Esophagus squamous epithelium (tissue), 4 donors: ENCODE data around the gene GCDH.
"Not testable (repeated sequence)": the region's sequence is repeated elsewhere in the genome, so short reads cannot be mapped to it uniquely, and the experiment has no call there.

ENCODE experiments used
- POLR2A ChIP-seq, 4 donors: fragments of 450-650 bp; IDR thresholded peaks; one replicate each; pipeline ENCODE4 v1.6.1; 2017; ENCODE audit warnings: antibody characterized with exemption in 4 of 4, mild to moderate bottlenecking in 4 of 4, moderate library complexity in 3 of 4
- TF ChIP-seq, protein P1 (sequence below), 6 experiments: fragments of 450-650 bp in 4 of 6; fragments of 200-600 bp in 2 of 6; sonication (generic) in 2 of 6; IDR thresholded peaks; one replicate each; pipeline ENCODE4 v1.5.1; 2016 to 2019; ENCODE audit warnings: antibody characterized with exemption in 6 of 6, mild to moderate bottlenecking in 4 of 6, moderate library complexity in 4 of 6

DNA sequence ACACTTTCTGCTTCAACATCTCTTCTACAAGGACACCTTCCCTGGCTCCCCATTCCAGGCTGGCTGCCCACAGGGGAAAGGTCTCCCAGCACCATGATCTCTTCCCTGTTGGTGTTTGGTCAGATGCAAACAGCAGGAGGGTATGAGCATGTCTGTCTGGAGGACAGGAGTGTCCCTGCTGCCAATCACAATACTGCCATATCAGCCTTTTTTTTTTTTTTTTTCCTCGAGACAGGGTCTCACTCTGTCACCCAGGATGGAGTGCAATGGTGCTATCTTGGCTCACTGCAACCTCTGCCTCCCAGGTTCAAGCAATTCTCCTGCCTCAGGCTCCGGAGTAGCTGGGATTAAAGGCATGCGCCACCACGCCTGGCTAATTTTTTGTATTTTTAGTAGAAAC lies 24.9 kb downstream of the GCDH start:
- TF ChIP-seq, protein P1, sequence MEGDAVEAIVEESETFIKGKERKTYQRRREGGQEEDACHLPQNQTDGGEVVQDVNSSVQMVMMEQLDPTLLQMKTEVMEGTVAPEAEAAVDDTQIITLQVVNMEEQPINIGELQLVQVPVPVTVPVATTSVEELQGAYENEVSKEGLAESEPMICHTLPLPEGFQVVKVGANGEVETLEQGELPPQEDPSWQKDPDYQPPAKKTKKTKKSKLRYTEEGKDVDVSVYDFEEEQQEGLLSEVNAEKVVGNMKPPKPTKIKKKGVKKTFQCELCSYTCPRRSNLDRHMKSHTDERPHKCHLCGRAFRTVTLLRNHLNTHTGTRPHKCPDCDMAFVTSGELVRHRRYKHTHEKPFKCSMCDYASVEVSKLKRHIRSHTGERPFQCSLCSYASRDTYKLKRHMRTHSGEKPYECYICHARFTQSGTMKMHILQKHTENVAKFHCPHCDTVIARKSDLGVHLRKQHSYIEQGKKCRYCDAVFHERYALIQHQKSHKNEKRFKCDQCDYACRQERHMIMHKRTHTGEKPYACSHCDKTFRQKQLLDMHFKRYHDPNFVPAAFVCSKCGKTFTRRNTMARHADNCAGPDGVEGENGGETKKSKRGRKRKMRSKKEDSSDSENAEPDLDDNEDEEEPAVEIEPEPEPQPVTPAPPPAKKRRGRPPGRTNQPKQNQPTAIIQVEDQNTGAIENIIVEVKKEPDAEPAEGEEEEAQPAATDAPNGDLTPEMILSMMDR (IDR thresholded peaks at IDR 0.05): not testable (repeated sequence)
- TF ChIP-seq POLR2A (IDR thresholded peaks at IDR 0.05): not testable (repeated sequence)
